ENCODE data around the gene WDR49.
A peak's percentile ranks its signal among the peaks of the same experiment; 100 is the strongest.

The WDR49 gene

GRCh38 chr3:167501941-167502340, 151.8 kb downstream of the WDR49 start:
- no peak overlapping the region for H3K4me3 ChIP-seq
- H3K36me3 ChIP-seq (replicated peaks): no peaks in the 10 kb centered on the region
- H3K27me3 ChIP-seq (ENCODE audit: low read depth): no peaks in the 10 kb centered on the region
- DNase-seq (ENCODE audit: low spot score in 2 of 2): no peak
- in situ Hi-C loops (cut with MboI; ENCODE audit: low sequenced_read_pairs): no loop called here
- H3K9me3 ChIP-seq: no peaks in the 10 kb centered on the region
- H3K4me1 ChIP-seq: no peaks in the 10 kb centered on the region

GRCh38 chr3:167497903-167498302, 155.8 kb downstream of the WDR49 start:
- in situ Hi-C loops (cut with MboI; ENCODE audit: low sequenced_read_pairs): no loop called here

GRCh38 chr3:167493244-167493643, 160.5 kb downstream of the WDR49 start:
- H3K36me3 ChIP-seq (replicated peaks): no peaks in the 10 kb centered on the region
- H3K4me3 ChIP-seq: no peak overlapping the region
- H3K4me1 ChIP-seq: no peaks in the 10 kb centered on the region
- in situ Hi-C loops (cut with MboI; ENCODE audit: low sequenced_read_pairs): no loop called here
- H3K27me3 ChIP-seq (ENCODE audit: low read depth): peaks cover 5% of the 10 kb centered on the region; the same call in 1 of the 2 replicates
- H3K9me3 ChIP-seq: no peaks in the 10 kb centered on the region
- peak in 1 of 2 experiments; percentile 41 for DNase-seq (ENCODE audit: low spot score in 2 of 2)

More at GRCh38 chr3:167497903-167498302, 155.8 kb downstream of the WDR49 start:
- Histone ChIP-seq H3K4me1 (no peaks in the 10 kb centered on the region), H3K4me3 (no peak overlapping the region), H3K9me3 (no peaks in the 10 kb centered on the region), H3K27me3 (ENCODE audit: low read depth) (peaks cover 5% of the 10 kb centered on the region; the same call in 1 of the 2 replicates), H3K36me3 (replicated peaks) (no peaks in the 10 kb centered on the region)
- DNase-seq (ENCODE audit: low spot score in 2 of 2): no peak

GRCh38 chr3:167491621-167492020, 162.1 kb downstream of the WDR49 start:
- in situ Hi-C loops (cut with MboI; ENCODE audit: low sequenced_read_pairs): no loop called here
- no peaks in the 10 kb centered on the region for H3K9me3 ChIP-seq
- H3K4me3 ChIP-seq: no peak overlapping the region
- DNase-seq (ENCODE audit: low spot score in 2 of 2): no peak
- H3K4me1 ChIP-seq: no peaks in the 10 kb centered on the region
- peaks cover 5% of the 10 kb centered on the region; the same call in 1 of the 2 replicates for H3K27me3 ChIP-seq (ENCODE audit: low read depth)
- no peaks in the 10 kb centered on the region for H3K36me3 ChIP-seq (replicated peaks)

GRCh38 chr3:167489571-167489970, 164.2 kb downstream of the WDR49 start:
- no peak for DNase-seq (ENCODE audit: low spot score in 2 of 2)
- H3K27me3 ChIP-seq (ENCODE audit: low read depth): no peaks in the 10 kb centered on the region; the same call in 1 of the 2 replicates
- no peak overlapping the region for H3K4me3 ChIP-seq
- H3K36me3 ChIP-seq (replicated peaks): no peaks in the 10 kb centered on the region
- no peaks in the 10 kb centered on the region for H3K9me3 ChIP-seq
- in situ Hi-C loops (cut with MboI; ENCODE audit: low sequenced_read_pairs): no loop called here
- no peaks in the 10 kb centered on the region for H3K4me1 ChIP-seq

GRCh38 chr3:167487556-167487955, 166.2 kb downstream of the WDR49 start:
- H3K9me3 ChIP-seq: no peaks in the 10 kb centered on the region
- no peak for DNase-seq (ENCODE audit: low spot score in 2 of 2)
- H3K4me3 ChIP-seq: no peak overlapping the region
- in situ Hi-C loops (cut with MboI; ENCODE audit: low sequenced_read_pairs): no loop called here
- no peaks in the 10 kb centered on the region for H3K27me3 ChIP-seq (ENCODE audit: low read depth)
- no peaks in the 10 kb centered on the region for H3K36me3 ChIP-seq (replicated peaks)
- H3K4me1 ChIP-seq: no peaks in the 10 kb centered on the region

- H3K9me3 ChIP-seq: no peaks in the 10 kb centered on the region
- H3K4me3 ChIP-seq: no peak overlapping the region
- H3K4me1 ChIP-seq: no peaks in the 10 kb centered on the region
- DNase-seq (ENCODE audit: low spot score in 2 of 2): no peak
- no peaks in the 10 kb centered on the region for H3K27me3 ChIP-seq (ENCODE audit: low read depth)
- in situ Hi-C loops (cut with MboI; ENCODE audit: low sequenced_read_pairs): no loop called here
- no peaks in the 10 kb centered on the region for H3K36me3 ChIP-seq (replicated peaks)
These were observed 169.2 kb downstream of the WDR49 start for GRCh38 chr3:167484551-167484950.

- H3K27me3 ChIP-seq (ENCODE audit: low read depth): no peaks in the 10 kb centered on the region
- in situ Hi-C loops (cut with MboI; ENCODE audit: low sequenced_read_pairs): no loop called here
These were observed 169.8 kb downstream of the WDR49 start for GRCh38 chr3:167483708-167484475.

GRCh38 chr3:167481164-167481563, 172.6 kb downstream of the WDR49 start:
- Histone ChIP-seq H3K4me1 (no peaks in the 10 kb centered on the region), H3K4me3 (no peak overlapping the region), H3K9me3 (no peaks in the 10 kb centered on the region), H3K27me3 (ENCODE audit: low read depth) (peaks cover 4% of the 10 kb centered on the region; the same call in 1 of the 2 replicates), H3K36me3 (replicated peaks) (no peaks in the 10 kb centered on the region)
- no peak for DNase-seq (ENCODE audit: low spot score in 2 of 2)
- in situ Hi-C loops (cut with MboI; ENCODE audit: low sequenced_read_pairs): no loop called here

More at GRCh38 chr3:167483708-167484475, 169.8 kb downstream of the WDR49 start:
- DNase-seq (ENCODE audit: low spot score in 2 of 2): no peak
- no peaks in the 10 kb centered on the region for H3K9me3 ChIP-seq
- H3K4me3 ChIP-seq: no peak overlapping the region
- no peaks in the 10 kb centered on the region for H3K36me3 ChIP-seq (replicated peaks)
- H3K4me1 ChIP-seq: no peaks in the 10 kb centered on the region

GRCh38 chr3:167480748-167481147, 173.0 kb downstream of the WDR49 start:
- Histone ChIP-seq H3K27me3 (ENCODE audit: low read depth) (peaks cover 4% of the 10 kb centered on the region; the same call in 1 of the 2 replicates), H3K4me1 (no peaks in the 10 kb centered on the region), H3K4me3 (no peak overlapping the region), H3K36me3 (replicated peaks) (no peaks in the 10 kb centered on the region), H3K9me3 (no peaks in the 10 kb centered on the region)
- in situ Hi-C loops (cut with MboI; ENCODE audit: low sequenced_read_pairs): no loop called here
- no peak for DNase-seq (ENCODE audit: low spot score in 2 of 2)

- in situ Hi-C loops (cut with MboI; ENCODE audit: low sequenced_read_pairs): no loop called here
- Histone ChIP-seq H3K36me3 (replicated peaks) (no peaks in the 10 kb centered on the region), H3K4me1 (no peaks in the 10 kb centered on the region), H3K9me3 (no peaks in the 10 kb centered on the region), H3K27me3 (ENCODE audit: low read depth) (peaks cover 8% of the 10 kb centered on the region), H3K4me3 (no peak within 1 kb of the TSS)
- no peak for DNase-seq (ENCODE audit: low spot score in 2 of 2)
These were observed 179.9 kb downstream of the WDR49 start, which contains the start of gene SERPINI2 for GRCh38 chr3:167473863-167474262. SERPINI2 (minus strand) TSS chr3:167474042; CDS start chr3:167471834, 2,208 bp downstream.

GRCh38 chr3:167469381-167469780, 184.4 kb downstream of the WDR49 start:
- H3K36me3 ChIP-seq (replicated peaks): no peaks in the 10 kb centered on the region
- no peaks in the 10 kb centered on the region for H3K9me3 ChIP-seq
- in situ Hi-C loops (cut with MboI; ENCODE audit: low sequenced_read_pairs): no loop called here
- no peak for DNase-seq (ENCODE audit: low spot score in 2 of 2)
- H3K27me3 ChIP-seq (ENCODE audit: low read depth): no peaks in the 10 kb centered on the region; the same call in 1 of the 2 replicates
- no peak overlapping the region for H3K4me3 ChIP-seq
- no peaks in the 10 kb centered on the region for H3K4me1 ChIP-seq

GRCh38 chr3:167467848-167468611, 185.7 kb downstream of the WDR49 start:
- Histone ChIP-seq H3K36me3 (replicated peaks) (no peaks in the 10 kb centered on the region), H3K4me1 (no peaks in the 10 kb centered on the region), H3K27me3 (ENCODE audit: low read depth) (no peaks in the 10 kb centered on the region; the same call in 1 of the 2 replicates), H3K4me3 (no peak overlapping the region), H3K9me3 (no peaks in the 10 kb centered on the region)
- in situ Hi-C loops (cut with MboI; ENCODE audit: low sequenced_read_pairs): no loop called here
- no peak for DNase-seq (ENCODE audit: low spot score in 2 of 2)

GRCh38 chr3:167466966-167467365, 186.8 kb downstream of the WDR49 start:
- H3K36me3 ChIP-seq (replicated peaks): no peaks in the 10 kb centered on the region
- H3K4me1 ChIP-seq: no peaks in the 10 kb centered on the region
- DNase-seq (ENCODE audit: low spot score in 2 of 2): no peak
- no peaks in the 10 kb centered on the region for H3K9me3 ChIP-seq
- H3K4me3 ChIP-seq: no peak overlapping the region
- no peaks in the 10 kb centered on the region; the same call in 1 of the 2 replicates for H3K27me3 ChIP-seq (ENCODE audit: low read depth)
- in situ Hi-C loops (cut with MboI; ENCODE audit: low sequenced_read_pairs): no loop called here

Measured in HAP-1 (cell line).